HG03175 (cell line): ENCODE results near the gene MXRA8.
"Not testable (repeated sequence)": the region's sequence is repeated elsewhere in the genome, so short reads cannot be mapped to it uniquely, and the experiment has no call there.

Experiments used
- ATAC-seq: cut with Tn5 transposase; IDR thresholded peaks from one replicate; pipeline ENCODE4 v1.9.1; 2021; ENCODE audit warnings: mild to moderate bottlenecking, moderate library complexity; ENCODE audit not compliant: unreplicated experiment

Gene MXRA8

GRCh38 chr1:1393428-1393827, 35.1 kb upstream of the MXRA8 start:
- no peak for ATAC-seq

GRCh38 chr1:1393014-1393413, 34.7 kb upstream of the MXRA8 start:
- ATAC-seq = no peak

- no peak for ATAC-seq
These were observed 32.9 kb upstream of the MXRA8 start for GRCh38 chr1:1391225-1391624.

DNA sequence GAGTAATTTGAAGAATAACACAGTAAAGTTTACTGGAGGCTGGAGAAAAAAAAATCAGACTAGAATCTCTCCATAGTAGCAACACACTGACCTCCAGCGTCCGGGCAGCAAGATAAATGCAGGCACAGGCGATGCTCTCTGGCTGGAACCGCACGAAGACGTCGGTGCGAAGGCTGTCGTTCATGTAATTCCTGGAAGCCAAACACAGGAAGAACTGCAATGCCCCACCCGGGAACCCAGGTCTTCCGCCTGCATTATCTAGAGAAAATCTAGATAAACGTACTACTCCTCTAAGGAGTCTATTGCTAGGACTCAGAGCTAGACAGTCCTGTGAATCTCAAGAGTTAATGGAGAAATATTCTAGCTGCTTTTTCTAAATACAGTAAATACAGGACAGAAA, 32.3 kb upstream of the MXRA8 start:
- ATAC-seq = no peak

DNA sequence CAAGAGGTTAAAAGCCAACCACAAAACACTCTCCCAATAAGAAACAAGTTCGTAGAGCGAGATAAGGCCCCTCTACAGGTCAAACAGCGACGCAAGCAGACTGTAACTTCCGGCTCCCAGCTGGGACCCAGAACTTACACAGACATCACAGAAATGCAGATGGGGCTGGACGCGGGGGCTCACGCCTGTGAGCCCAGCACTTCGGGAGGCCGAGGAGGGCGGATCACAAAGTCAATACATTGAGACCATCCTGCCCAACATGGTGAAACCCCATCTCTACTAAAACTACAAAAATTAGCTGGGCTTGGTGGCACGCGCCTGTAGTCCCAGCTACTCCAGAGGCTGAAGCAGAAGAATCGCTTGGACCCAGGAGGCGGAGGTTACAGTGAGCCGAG, 29.7 kb upstream of the MXRA8 start:
- ATAC-seq = no peak

GRCh38 chr1:1387098-1388077, 29.0 kb upstream of the MXRA8 start:
- no peak for ATAC-seq

DNA sequence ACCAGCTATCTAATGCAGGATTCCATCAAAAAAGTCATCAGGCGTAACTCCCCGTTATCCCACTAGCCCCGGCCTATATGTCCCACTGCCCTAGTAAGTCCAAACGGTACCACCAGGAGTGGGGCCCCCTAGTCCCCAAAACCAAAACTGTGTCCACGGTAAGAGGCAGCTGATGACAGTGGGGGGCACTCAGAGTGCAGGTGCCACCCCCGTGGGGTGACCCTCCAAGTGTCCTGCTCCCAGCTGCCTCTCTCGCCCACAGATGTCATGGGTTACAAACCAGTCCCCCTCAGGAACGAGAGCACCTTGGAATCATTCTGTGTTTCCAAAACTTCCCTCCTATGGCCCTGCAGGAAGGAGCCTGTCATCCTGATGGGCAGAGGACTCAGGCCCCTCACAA, 27.6 kb upstream of the MXRA8 start:
- ATAC-seq = no peak

DNA sequence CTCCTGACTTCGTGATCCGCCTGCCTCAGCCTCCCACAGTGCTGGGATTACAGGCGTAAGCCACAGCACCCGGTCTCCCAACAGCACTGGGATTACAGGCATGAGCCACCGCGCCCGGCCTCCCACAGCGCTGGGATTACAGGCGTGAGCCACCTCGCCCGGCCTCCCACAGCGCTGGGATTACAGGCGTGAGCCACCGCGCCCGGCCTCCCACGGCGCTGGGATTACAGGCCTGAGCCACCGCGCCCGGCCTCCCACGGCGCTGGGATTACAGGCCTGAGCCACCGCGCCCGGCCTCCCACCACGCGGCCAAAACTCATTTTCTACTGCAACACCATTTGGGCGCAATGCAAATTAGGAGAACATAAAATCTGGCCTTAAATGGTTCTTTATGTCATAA, 27.0 kb upstream of the MXRA8 start:
- ATAC-seq = not testable (repeated sequence)

DNA sequence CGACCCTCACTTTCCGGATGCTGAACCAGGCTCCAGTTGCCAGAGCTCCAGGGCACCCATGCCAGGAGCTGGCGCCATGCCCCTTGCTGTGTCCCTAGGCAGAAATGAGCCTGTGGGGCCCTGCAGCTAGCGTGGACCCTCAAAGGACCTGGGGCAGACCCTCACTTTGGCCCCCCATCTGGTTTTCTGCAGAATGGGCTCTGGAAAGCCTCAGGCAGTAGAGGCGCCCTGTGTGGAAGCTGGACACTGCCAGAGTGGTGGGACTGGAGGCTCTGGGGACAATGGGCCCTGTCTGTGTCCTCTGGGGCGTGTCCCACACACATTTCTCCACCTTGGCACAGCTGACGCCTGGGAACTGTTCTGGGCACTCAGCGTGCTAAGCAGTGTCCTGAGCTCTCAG, 22.9 kb upstream of the MXRA8 start:
- ATAC-seq = no peak

DNA sequence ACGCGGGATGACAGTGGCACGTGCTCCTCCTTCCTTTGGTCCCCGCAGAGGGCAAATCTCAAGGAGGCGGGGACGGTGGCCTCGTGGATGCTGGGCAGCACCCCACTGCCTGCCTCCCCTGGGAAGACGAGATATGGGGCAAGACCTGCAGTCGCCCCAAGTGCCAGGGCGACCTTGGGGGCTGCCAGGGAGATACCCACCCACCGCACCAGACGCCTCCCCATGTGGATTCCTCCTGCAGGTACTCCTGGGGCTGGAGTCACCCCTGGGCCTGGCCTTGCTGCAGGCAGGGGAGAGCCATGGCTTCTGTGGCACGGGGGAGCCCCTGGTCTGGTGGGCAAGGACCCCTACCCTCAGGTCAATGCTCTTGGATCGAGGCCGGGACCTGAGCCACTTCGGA, 22.5 kb upstream of the MXRA8 start:
- no peak for ATAC-seq

- ATAC-seq = no peak
These were observed 19.3 kb upstream of the MXRA8 start for GRCh38 chr1:1377540-1378205.

DNA sequence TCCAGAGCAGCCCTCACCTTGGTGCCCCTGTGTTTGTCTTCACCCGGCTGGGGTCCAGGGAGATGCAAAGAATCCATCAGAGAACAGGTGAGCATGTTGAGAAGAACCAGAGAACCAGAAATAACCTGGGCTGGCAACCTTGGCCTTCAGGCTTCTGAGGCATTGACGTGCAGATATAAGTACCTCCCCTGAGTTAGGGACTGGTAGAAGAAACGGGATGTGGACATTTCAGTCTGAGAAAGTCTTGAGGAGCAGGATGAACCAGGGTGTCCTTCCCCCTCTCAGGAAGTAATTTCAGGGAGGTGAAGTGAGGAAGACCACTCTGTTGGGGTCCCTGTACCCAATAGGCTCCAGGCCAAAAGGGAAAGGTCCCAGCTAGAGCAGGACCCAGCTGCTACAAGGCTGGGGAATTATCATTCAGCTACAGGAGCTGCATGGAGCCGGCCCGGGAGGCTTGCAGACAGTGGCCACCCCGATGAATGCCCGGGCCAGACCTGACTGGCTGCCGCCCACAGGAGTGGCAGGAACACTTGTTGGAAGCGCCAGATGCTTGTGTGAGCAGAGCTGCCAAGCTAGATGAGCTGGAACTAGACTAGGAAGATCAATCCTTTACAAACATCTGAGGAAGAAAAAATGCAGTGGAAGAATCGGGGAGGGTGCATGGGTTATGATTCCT, 18.3 kb upstream of the MXRA8 start:
- no peak for ATAC-seq

DNA sequence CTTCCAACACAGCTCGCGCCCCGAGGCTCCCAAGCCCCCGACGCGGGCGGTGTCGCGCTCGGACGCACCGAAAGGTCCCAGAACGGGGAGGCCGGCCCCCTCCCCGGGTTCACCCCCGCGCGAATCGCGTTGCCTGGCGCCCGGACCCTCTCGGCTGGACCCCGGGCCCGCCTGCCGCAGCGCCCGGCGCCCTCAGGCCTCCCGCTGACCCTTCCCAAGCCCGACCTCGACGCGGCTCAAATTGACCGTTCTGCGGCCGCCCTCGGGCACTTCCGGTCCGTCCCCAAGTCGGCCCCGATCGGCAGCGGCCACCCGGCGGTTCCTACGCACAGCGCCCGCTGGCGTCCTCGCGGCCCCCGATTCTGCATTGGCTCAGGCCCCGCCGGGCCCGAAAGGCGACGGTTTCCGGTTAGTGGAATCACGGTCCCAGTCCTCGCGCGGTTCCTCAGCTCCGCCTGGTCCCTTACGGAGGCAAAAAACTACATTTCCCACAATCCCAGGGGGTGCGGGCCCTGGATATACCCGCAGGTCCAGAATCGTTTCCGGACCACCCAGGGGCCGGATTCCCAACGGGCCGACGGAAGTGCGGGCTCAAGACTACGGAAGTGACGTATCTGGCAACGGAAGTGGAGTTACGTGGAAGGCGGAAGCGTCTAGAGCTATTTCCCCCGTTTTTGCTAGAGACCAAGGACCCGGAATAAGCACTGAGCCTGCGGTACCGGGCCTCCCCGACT, 16.7 kb upstream of the MXRA8 start, which contains the start of gene AURKAIP1:
AURKAIP1 (minus strand) TSS at position 279 of the 734 bp plus-strand sequence. CDS start 451 bp downstream, outside the sequence.
- ATAC-seq = peak; percentile 91

DNA sequence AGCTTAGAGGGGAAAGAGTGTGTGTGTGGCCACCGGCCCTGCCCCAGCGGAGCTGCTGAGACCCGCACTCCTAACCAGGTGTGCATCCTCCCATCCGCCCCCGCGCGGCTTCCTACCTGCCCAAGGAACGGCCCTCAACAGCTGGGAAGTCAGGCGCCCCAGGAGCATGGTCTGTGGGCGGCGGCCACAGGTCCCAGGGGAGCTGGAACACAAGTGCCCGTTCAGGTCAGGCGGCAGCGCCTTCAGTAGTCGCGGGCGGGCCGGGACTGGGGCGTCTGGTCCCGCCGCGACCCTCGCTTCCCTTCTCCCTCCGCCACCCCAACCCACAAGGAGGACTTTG, 16.2 kb upstream of the MXRA8 start:
- ATAC-seq = peak; percentile 3

DNA sequence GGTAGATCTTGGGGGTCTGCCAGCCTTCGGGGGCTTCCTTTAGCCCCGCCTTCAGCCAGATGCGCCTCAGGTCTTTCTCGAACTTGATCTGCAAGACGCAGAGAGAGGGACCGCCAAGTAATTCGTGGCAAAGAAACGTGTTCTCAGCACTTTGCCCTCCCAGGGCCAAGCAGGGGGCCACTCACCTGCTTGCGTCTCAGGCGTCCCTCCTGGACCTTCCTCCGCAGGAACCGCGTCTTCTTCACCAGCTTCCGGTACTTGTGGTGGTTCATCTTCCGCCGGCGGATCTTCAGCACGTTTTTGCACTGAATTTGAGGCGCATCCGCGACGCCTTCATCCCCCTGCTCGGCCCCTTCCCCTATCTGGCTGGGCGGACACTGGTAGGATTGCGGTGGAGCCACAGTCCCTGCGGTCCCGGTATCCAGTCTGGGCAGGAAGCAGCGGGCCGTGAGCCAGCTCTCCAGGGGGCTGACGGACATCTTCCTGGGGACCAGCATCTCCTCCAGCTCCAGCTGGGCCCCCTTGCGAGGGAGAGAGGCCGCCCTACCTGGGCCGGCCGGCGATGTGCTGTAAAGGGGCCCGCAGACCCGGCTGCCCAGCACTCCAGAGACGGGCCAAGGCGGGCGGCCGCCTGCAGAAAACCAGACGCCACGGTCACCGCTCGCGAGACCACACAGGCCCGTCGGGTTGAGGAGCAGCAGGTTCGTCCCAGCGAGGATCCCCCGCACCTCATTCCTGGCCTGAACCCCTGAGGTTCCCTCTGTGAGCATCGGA, 15.6 kb upstream of the MXRA8 start:
- no peak for ATAC-seq

GRCh38 chr1:1373051-1373814, 14.9 kb upstream of the MXRA8 start:
- no peak for ATAC-seq

- ATAC-seq = no peak
These were observed 13.7 kb upstream of the MXRA8 start for GRCh38 chr1:1371746-1372711.

- ATAC-seq = no peak
These were observed 13.0 kb upstream of the MXRA8 start for GRCh38 chr1:1371364-1371745.
